ENCODE data around the gene TUT1.

- TF ChIP-seq, protein P1, sequence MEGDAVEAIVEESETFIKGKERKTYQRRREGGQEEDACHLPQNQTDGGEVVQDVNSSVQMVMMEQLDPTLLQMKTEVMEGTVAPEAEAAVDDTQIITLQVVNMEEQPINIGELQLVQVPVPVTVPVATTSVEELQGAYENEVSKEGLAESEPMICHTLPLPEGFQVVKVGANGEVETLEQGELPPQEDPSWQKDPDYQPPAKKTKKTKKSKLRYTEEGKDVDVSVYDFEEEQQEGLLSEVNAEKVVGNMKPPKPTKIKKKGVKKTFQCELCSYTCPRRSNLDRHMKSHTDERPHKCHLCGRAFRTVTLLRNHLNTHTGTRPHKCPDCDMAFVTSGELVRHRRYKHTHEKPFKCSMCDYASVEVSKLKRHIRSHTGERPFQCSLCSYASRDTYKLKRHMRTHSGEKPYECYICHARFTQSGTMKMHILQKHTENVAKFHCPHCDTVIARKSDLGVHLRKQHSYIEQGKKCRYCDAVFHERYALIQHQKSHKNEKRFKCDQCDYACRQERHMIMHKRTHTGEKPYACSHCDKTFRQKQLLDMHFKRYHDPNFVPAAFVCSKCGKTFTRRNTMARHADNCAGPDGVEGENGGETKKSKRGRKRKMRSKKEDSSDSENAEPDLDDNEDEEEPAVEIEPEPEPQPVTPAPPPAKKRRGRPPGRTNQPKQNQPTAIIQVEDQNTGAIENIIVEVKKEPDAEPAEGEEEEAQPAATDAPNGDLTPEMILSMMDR (IDR thresholded peaks at IDR 0.05; ENCODE audit: borderline replicate concordance, extremely low read depth, low read length, poor library complexity, severe bottlenecking) = no peak
- no peak for TF ChIP-seq EZH2 (IDR thresholded peaks at IDR 0.05; ENCODE audit: borderline replicate concordance, low read depth, low read length, severe bottlenecking)
These were observed 12.5 kb upstream of the TUT1 start for GRCh38 chr11:62603776-62604299.

Data from DND-41 (cell line).